Spinal cord (tissue), 10 donors: ENCODE data around the gene MRPL28. TPM values are rescaled to one million over a fixed set of nuclear protein-coding genes. Genes with fewer than 3 reads are reported as not detected.

Experiments
- DNase-seq, 6 donors: peaks; one replicate each; pipeline versions ENCODE4 v3.0.0 to v3.0.0-alpha.2; 2013 to 2015; ENCODE audit warnings: low spot score in 6 of 6, low read depth in 4 of 6
- H3K27ac ChIP-seq: one replicate; pipeline ENCODE4 v1.5.1; 2013; ENCODE audit warnings: low read depth, low read length, control low read depth
- H3K27me3 ChIP-seq: one replicate; pipeline ENCODE4 v1.6.1; 2013; ENCODE audit warnings: low read length; ENCODE audit not compliant: control insufficient read depth, insufficient read depth
- H3K36me3 ChIP-seq: one replicate; pipeline ENCODE4 v1.6.1; 2013; ENCODE audit warnings: low read length; ENCODE audit not compliant: control insufficient read depth, insufficient read depth
- H3K4me1 ChIP-seq: one replicate; pipeline ENCODE4 v1.6.1; 2013; ENCODE audit warnings: low read length; ENCODE audit not compliant: control insufficient read depth, insufficient read depth
- H3K4me3 ChIP-seq: one replicate; pipeline ENCODE4 v1.5.1; 2013; ENCODE audit warnings: low read depth, low read length, control low read depth
- H3K9me3 ChIP-seq: one replicate; pipeline ENCODE4 v1.6.1; 2013; ENCODE audit warnings: low read length; ENCODE audit not compliant: control insufficient read depth, insufficient read depth
- WGBS: methylation state at CpG from one replicate; pipeline ENCODE4 v1.1.5; 2013; ENCODE audit warnings: missing lambda C conversion rate; ENCODE audit not compliant: insufficient coverage; 5-methylcytosine and 5-hydroxymethylcytosine counted together
- polyA plus RNA-seq, 2 donors: library from polyadenylated mRNA; unstranded; fragments of 120-200 nt; gene quantifications; one replicate each; pipeline ENCODE4 v1.2.1, GENCODE V29; 2013; ENCODE audit not compliant: insufficient read length in 2 of 2
- total RNA-seq, 2 donors: library from RNA; depleted of rRNA in 1 of 2; stranded (reverse); fragments of 120-200 nt in 1 of 2; fragments of >200 nt in 1 of 2; gene quantifications; one replicate each; pipeline versions ENCODE4 v1.2.3 to v1.2.4, GENCODE V29; 2013 to 2014
- donor health status: healthy.

Gene MRPL28
- total and polyA plus RNA-seq, 4 donors, result 43.4 to 114 (median 93.1) TPM

- Histone ChIP-seq H3K27ac (peak within 1 kb of the TSS; percentile 92), H3K27me3 (no peaks in the 10 kb centered on the region), H3K36me3 (peaks cover 43% of the 10 kb centered on the region), H3K9me3 (no peaks in the 10 kb centered on the region), H3K4me1 (peaks cover 34% of the 10 kb centered on the region), H3K4me3 (peak within 1 kb of the TSS; percentile 91)
- DNase-seq, result peak in 5 of 6 donors; percentile 86 to 98 (median 93)
- 0% methylated on average over 83 of the region's 91 CpGs for WGBS
Observed at GRCh38 chr16:401468-402348, 31.4 kb upstream of the MRPL28 start, which contains the start of gene DECR2. DECR2 (plus strand) TSS chr16:401885; CDS start chr16:401964, 79 bp downstream.

GRCh38 chr16:400061-400591 is 29.8 kb upstream of the MRPL28 start:
- DNase-seq, result no peak
- H3K27ac ChIP-seq, result no peak overlapping the region
- no peak overlapping the region for H3K4me3 ChIP-seq
- 57% methylated on average over 9 of the region's 10 CpGs for WGBS
- H3K36me3 ChIP-seq, result peaks cover 35% of the 10 kb centered on the region
- H3K27me3 ChIP-seq, result no peaks in the 10 kb centered on the region
- no peaks in the 10 kb centered on the region for H3K9me3 ChIP-seq
- peaks cover 46% of the 10 kb centered on the region for H3K4me1 ChIP-seq

GRCh38 chr16:399340-400019 is 29.1 kb upstream of the MRPL28 start:
- no peaks in the 10 kb centered on the region for H3K9me3 ChIP-seq
- H3K27me3 ChIP-seq, result no peaks in the 10 kb centered on the region
- WGBS, result 78% methylated on average over 16 of the region's 22 CpGs
- H3K27ac ChIP-seq, result no peak overlapping the region
- no peak overlapping the region for H3K4me3 ChIP-seq
- peaks cover 46% of the 10 kb centered on the region for H3K4me1 ChIP-seq
- no peak for DNase-seq
- H3K36me3 ChIP-seq, result peaks cover 32% of the 10 kb centered on the region

- peaks cover 46% of the 10 kb centered on the region for H3K4me1 ChIP-seq
- H3K9me3 ChIP-seq, result no peaks in the 10 kb centered on the region
- H3K4me3 ChIP-seq, result no peak overlapping the region
- DNase-seq, result no peak
- H3K36me3 ChIP-seq, result peaks cover 32% of the 10 kb centered on the region
- H3K27me3 ChIP-seq, result no peaks in the 10 kb centered on the region
- no peak overlapping the region for H3K27ac ChIP-seq
- 78% methylated on average over 24 of the region's 24 CpGs for WGBS
Observed at GRCh38 chr16:398561-399339, 28.4 kb upstream of the MRPL28 start.

GRCh38 chr16:397736-398332 is 27.5 kb upstream of the MRPL28 start:
- peak overlapping the region; percentile 26 for H3K4me3 ChIP-seq
- no peaks in the 10 kb centered on the region for H3K9me3 ChIP-seq
- peaks cover 46% of the 10 kb centered on the region for H3K4me1 ChIP-seq
- DNase-seq, result peak in 2 of 6 donors; percentile 76 to 83
- H3K36me3 ChIP-seq, result peaks cover 32% of the 10 kb centered on the region
- peak overlapping the region; percentile 35 for H3K27ac ChIP-seq
- no peaks in the 10 kb centered on the region for H3K27me3 ChIP-seq
- 13% methylated on average over 24 of the region's 29 CpGs for WGBS

GRCh38 chr16:397135-397661 is 26.9 kb upstream of the MRPL28 start, which contains the start of gene NME4:
NME4 (plus strand) TSS chr16:397199; CDS start chr16:397223, 24 bp downstream.
- Histone ChIP-seq H3K9me3 (no peaks in the 10 kb centered on the region), H3K27ac (peak within 1 kb of the TSS; percentile 84), H3K4me3 (peak within 1 kb of the TSS; percentile 63), H3K27me3 (no peaks in the 10 kb centered on the region), H3K36me3 (peaks cover 32% of the 10 kb centered on the region), H3K4me1 (peaks cover 42% of the 10 kb centered on the region)
- peak in 2 of 6 donors; percentile 72 to 81 for DNase-seq
- 1% methylated on average over 62 of the region's 75 CpGs for WGBS

GRCh38 chr16:396605-397004 is 26.3 kb upstream of the MRPL28 start:
- WGBS, result 1% methylated on average over 15 of the region's 22 CpGs
- peak in 2 of 6 donors; percentile 79 to 88 for DNase-seq
- peaks cover 40% of the 10 kb centered on the region for H3K4me1 ChIP-seq
- peaks cover 36% of the 10 kb centered on the region for H3K36me3 ChIP-seq
- no peaks in the 10 kb centered on the region for H3K27me3 ChIP-seq
- H3K4me3 ChIP-seq, result peak overlapping the region; percentile 63
- peak overlapping the region; percentile 84 for H3K27ac ChIP-seq
- H3K9me3 ChIP-seq, result no peaks in the 10 kb centered on the region

- Histone ChIP-seq H3K4me3 (peak overlapping the region; percentile 63), H3K4me1 (peaks cover 37% of the 10 kb centered on the region), H3K36me3 (peaks cover 36% of the 10 kb centered on the region), H3K27ac (peak overlapping the region; percentile 84), H3K27me3 (no peaks in the 10 kb centered on the region), H3K9me3 (no peaks in the 10 kb centered on the region)
- peak in 2 of 6 donors; percentile 27 to 61 for DNase-seq
- WGBS, result 20% methylated on average over 1 of the region's 3 CpGs
Observed at GRCh38 chr16:396199-396598, 25.9 kb upstream of the MRPL28 start.
